ENCODE data around the gene DCT.

The DCT gene

DNA sequence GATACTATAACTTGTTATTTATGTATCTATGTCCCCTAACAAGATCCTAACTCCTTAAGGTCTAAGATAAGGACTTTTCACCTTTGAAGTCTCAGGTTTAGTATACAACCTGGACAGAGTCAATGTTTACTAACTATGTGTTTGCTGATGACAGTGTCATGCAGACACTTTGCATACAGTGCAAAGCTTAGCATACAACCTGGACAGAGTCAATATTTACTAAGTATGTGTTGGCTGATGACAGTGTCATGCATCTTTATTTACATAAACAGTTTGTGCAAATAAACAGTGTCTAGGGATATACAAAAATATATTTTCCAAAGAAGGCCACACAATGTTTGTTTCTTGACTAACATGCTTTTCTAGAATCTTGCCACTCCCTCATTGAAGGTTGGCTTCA is 34.7 kb downstream of the DCT start:
- no peak for DNase-seq

DNA sequence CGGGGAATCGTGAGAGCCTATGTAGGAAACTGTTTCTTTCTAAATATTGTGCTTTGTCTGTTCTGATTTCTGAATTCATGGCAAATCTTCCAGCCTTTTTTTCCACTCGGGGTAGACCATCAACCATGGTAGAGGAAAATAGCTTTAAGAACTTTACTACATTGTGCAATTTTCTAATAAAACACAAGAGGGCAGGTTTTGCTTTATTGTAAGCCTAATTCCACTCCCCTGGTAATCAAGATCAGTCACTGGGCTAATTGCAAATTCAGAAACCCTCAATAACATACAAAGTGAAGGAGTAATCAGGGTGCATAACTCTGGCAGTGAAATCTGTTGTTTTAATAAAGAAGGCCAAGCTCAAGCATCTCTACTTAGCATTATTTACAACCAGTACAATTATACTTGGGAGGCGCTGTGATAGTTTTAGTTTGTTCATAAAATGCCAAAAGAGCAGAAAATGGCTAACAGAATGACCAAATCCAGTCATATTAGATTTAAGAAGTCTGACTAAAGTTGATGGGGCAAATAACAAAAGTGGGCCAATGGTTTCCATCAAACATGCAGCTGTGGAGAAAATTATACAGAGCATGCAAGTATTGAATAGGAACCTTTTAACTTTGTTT is 43.8 kb downstream of the DCT start:
- peak in 1 of 2 donors; percentile 90 for DNase-seq

DNA sequence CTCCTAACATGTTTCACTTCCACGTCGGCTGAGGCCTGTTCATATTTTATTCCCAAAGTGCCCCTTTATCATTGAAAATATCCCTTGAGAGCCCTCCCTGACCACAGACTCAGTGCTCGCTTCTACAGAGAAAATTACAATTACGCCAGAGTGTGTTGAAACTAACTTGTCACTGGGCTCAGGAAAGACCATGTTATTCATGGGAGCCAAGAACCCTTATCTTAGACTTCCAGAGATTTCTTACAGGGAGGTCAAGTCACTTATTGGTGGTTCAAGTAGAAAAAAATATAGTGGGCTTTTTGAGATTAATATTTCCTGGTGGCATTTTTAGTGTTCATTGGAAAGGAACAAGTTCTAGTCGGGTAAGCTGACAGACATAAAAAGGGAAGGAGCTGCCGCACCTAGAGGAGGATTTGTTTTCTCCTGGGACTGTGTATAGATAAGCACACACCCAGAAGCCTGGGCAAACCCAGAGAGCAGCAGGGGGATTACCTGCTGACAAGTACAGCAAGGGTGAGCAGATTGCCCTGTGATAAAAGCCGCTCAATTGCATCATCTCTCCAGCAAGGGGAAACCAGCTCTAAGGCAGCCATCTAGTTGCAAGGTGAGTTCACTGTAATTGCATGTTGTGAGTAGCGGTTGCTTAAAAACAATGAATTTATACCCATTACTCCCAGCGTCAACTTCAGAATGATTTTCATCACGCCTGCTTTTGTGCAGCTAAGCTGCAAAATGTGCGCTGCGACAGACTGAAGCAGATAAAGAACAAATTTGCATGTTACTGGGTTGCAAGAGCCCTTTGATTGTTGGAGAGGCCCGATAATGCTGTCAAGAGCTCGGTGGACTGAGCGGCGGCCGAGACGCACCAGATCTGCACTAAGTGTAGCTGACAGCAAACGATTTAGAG is 46.2 kb downstream of the DCT start:
- no peak for DNase-seq

DNA sequence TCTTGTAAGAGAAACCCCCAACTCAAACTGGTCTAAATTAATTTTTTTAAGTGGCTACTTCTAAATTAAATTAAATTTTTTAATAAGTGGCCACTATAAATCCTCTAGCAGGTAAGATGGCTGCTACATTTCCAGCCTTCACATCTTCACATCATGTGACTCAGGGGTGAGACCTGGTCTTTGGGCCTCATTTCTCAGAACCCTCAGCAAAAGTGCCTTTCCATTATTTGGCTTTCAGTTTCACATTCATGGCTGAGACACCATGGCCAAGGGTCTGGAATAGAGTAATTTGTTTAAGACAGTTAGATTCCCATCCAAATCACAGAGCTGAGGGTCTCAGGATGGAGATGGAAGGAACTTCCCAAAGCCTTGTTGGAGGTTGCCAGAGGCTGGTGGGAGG is 47.5 kb downstream of the DCT start:
- no peak for DNase-seq

DNA sequence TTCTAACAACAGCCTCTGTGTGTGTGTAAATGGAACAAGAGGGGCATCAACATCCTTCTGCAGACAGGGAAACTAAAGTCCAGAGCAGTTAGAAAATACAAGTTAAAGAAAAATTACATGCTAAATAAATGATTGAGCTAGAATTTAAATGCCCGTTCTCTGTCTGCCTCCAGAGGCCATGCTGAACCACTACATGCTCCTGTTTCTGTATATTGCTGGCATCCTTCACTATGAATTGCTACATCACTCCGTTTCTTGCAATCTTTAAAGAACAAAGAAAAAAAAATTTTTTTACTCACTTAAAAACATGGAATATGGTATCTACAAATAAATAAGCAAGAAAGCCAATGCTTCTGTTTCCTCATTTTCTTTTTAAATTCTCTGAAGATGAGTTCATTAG is 47.9 kb downstream of the DCT start:
- DNase-seq, result no peak

DNA sequence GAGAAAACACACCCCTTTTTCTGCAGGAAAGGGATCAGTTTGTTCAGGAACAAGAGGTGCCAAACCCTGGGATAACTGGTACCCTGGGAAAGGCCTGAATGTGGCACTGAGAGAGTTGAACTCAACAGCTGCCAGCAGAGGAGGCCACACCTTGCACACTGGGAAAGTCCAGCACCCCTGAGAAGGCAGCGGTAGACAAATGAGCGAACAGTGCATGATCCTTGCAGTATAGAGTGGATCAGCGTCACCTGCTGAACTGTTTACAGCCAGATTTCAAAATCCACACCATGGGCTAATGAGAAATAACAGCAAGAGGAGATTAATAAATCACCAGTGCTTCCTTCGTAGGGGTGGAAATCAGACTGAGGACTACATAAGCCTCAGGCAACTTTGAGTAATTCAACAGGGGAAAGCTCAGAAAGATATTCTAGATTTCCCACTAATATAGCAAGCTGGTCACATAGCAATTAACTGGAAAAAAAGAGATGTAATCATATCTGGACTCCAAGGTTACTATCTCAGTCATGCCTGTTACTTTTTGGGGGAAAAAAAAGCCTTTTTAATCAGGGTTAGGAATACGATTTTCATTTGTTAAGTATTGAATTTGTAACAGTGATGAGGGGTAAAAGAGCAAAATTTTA is 52.0 kb downstream of the DCT start:
- DNase-seq, result no peak

DNA sequence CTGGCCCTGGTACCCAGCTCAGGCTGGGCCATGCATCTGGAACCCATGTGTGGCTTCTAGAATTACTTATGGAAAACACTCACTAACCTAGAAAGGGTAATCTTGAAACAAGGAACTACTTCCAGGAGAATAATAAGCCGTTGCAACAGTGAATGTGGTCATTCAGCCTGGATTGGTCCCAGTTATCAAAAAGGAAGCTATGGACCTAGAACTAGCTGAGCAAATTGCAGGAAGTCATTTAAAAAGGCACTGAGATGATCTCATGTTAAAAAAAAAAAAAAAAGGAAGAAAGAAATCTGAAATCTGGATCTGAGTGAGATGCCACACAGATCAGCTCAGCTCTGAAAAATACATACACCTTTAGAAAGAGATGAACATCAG is 59.6 kb downstream of the DCT start:
- no peak for DNase-seq

DNA sequence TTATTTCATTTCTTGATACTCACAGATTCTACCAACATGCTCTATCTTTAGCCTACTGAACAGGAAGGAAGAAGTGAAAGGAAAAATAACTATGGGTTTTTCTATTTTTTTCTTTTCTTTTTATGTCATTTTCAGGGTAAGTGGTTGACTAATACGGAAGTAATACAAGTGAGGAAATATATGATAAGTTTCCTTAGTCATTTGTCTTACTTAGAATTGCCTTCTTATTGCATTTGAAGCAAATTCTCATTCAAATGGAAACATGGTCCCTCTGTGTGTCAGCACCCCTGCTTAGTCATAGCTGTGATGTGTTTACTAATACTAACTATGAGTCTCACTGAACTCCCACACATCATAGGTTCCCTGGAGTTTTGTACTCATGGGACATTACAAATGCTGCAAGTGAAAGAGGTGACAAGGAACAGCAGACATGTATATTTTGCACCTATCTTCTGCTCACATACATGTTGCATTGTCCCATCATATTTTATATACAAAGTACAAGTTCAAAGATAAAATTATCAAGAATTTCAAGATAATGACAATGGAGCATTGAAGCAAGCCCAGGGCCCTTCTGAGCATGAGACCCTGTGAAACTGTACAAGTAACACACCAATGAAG is 60.1 kb downstream of the DCT start:
- DNase-seq, result no peak

DNA sequence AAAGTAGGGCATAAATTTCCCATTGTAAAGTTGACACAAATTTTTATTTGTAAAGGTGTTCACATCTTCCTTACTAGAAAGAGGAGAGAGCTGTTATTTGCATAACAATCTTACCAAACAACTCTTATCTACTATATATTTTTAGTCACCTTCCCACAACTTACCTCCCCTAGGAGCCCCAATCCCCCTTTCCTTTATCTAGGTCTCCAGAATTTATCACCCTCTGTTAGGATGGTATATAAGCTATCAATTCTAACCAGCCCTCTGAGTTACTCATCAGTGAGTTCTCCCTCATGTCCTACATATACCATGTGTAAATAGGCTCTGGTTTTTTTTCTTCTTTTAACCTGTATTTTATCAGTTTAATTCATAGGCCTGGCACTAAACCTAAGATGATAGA is 62.2 kb downstream of the DCT start:
- no peak for DNase-seq

DNA sequence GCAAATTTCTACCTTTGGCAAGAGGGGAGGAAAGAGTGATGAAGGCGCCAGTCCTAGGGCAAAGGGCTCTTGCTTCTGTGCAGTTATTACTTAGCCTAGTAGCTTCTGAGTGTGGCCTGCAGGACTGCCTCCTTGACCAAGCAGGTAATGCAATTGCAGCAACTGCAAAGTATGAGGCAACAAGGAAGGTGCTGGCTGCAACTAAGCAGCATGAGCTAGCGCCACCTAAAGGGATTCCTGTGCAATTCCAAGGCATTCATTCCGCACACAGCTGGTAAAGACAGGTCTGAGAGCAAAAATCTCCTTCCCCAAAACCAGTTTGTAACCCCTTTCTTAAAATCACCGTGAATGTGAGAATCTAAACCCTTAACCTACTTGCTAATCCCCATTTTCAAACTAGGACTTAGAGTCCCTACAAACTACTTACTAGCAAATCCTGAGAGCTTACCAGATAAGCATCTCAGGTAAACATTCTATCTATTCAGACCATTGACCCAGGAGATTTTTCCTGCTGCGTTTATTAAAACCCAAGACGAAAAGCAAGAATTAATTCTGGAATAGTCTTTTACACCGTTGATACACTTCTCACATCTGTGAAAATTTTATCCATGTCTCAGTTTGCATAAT is 62.9 kb downstream of the DCT start:
- DNase-seq, result no peak

DNA sequence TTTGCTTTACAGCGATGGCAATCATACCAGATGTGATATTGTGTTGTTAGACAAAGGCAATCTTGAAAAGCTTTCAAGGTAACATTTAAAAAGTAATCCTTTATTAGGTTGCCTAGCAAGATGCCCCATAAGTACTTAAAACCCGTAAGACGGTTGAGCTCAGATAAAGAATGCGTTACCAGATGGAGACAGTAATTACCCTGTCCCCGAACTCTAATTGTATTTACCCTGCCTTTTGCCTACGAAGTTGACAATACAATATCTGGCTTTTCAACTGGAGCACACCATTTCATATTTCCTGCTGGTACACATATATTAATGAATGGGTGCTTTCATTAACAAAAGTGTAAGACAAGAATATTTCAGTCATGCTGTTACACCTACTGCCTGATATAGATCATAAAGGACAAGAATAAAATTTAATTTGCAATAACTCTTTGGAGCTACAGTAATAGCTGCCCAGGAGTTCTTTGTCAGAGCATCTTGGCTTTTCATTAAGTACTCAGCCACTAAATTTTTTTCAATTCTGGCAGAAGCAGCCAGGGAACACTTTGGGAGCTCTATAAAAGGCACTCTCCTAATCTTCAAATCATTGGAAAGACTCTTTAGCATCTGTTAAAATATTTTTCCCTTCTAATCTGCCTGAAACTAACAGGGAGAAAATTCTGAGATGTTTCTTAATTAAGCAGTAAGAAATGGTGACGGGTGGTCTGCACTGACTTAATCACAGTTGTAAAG is 63.8 kb downstream of the DCT start:
- no peak for DNase-seq

DNA sequence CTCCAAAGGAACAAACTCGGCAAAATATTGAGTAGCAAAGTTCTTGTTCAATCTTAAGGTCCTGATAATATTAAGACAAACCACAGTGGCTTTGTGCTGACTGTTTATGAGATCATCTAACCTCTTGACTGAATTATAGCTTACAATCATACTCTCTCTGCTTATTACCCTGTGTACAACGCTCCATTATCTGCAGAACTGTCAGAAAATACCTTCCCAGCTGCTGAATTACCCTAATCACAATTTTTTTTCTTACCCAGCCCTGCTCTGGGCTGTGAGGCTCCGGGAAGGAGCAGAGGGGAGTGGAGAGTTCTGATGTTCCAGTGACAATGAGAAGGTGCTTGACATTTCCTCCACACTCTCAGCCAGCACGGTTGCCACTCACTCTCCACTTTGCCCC is 64.8 kb downstream of the DCT start:
- no peak for DNase-seq

DNA sequence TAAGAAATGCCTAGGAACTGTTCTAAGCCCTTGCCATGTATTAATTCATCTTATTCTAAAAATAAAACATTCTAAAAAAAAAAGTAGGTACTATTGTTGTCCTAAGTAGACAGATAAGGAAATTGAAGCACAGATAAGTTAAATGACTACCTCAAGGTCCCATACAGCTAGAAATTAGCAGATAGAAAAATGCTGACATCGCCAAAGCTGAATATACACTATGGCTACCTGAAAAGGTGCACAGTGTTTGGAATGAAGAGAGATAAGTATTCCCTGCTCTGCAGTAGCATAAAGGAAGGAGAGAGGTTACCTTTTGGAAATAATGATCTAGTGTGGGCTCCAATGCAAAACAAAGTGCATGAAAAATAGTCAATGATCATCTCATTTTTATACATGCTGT is 65.3 kb downstream of the DCT start:
- no peak for DNase-seq

DNA sequence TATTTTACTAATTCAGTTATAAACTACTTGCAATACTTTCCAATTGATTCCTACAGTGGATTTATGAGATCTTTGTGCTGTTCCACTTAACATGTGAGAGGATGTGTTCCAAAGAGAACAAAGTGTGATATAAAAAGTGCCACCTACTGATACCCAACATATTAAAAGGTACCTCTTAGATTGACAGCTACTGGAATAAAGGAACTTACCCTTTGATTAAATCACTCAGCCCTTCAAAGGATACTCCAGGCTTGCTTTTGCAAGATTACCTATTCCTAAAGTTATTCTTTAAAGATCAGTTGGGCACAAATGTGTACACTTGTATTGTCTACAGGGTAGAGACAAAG is 65.9 kb downstream of the DCT start:
- DNase-seq, result no peak

DNA sequence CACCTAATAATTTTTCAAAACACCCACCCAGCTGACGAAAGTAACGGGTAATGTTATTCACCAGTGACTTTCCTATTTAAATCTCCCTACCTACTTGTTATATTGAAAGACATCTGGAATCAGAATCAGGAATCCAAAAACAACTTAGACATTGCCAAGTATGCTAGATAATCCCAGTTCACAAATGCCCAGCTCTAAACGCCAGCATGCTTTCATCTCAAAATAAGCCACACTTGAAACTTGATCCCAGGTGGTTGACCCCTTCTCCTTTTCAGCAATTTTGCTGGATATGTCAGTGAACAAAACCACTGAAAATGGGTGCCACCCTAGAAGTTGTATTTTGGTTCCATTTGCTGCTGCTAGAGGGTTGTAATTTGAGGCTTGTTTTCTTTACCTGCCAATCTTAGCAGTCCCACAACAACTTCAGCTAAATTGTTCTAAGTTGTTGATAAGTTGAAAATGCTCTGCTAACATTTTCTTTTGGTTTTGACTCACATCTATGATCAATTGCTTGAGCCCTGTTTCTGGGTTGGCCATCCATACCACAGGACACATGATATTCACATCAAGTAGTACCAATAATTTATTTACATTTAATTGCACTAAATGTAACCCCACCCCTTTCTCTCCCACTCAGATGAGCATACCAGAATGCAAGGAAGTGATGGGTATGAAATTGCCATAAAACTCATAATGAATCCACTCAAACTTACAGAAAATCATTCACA is 66.4 kb downstream of the DCT start:
- no peak for DNase-seq

DNA sequence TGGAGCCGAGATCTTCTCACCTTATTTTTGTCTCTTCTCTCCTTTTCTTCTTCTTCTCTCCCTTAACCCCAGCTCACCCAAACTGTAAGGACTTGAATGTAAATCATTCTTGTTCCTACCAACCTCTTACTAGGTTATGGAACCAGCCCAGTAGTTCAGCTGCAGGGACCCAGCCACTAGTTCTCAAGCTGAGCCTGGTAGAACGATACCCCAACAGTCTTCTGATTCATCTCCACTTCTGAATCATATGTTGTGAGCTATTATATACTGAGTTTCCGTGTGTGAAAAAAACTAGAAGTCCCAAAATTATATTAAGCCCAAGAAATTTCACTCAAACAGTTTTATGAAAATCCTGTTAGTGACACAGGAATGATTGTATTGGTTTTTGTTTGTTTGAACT is 67.7 kb downstream of the DCT start:
- no peak for DNase-seq

DNA sequence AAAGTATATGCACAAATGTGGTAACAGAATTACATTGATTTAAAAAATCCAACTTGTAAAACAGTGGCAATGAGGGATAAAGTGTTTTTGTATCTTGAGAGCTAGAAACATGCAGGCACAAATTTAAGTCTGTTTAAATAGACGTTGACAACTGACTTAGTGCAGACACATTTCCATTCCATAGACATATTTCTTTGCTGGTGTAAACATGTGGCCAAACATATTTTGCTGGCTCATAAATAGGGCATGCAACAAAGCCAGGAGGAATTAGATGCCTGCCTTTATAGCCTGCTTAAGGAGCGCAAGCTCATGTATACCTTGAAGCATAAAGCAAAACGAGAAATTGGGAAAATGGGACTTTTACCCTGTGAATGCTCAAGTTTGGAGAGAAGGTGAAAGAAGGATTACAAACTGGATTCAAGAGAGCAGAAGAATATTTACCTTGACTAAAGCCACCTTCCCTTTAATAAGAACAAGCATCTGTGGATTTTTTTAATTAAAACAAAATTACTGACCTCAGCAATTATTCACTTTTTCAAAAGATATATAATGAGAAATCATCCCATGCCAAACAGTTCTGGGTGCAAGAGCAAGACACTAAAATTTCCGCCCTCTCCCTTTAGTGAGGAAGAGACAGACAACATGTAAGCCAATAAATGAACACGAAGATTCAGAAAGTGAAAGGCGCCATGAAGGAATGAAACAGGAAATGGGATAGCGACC is 71.0 kb downstream of the DCT start:
- DNase-seq, result no peak

DNA sequence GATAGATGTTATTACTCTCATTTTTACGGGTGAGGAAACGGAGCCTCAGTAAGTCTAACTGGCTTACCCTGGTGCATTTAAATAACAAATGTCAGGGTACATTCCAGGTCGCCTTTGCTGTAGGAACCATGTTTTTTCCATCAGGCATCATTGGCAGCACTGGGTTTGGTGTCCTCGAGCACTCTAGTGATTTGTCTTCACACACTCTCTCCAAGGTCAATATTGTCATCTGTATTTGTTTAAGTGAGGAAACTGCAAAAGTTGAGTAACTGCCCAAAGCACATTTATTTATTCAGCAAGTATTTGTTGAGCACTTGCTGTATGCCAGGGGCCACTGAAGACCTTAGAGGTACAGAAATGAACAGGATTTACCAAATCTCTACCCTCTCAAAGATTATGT is 78.6 kb downstream of the DCT start:
- no peak for DNase-seq

DNA sequence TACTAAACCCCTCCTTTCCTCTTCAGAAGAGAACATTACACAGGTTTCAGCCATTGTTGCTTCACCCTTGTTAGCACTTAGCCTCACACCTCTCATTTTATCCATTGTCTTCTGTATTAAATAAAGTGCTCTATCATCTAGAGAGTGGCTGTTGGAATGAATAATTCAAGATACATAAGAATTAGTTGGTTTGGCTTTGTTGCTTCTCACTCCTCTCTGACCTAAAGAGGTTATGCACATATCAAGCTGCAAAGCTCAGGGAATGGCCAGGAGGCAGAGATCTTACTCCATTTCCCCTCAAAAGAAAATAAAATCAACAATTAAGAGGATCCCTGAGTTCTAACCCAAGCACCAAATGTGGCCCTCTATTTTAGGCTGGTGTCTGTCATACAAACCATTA is 79.7 kb downstream of the DCT start:
- no peak for DNase-seq

DNA sequence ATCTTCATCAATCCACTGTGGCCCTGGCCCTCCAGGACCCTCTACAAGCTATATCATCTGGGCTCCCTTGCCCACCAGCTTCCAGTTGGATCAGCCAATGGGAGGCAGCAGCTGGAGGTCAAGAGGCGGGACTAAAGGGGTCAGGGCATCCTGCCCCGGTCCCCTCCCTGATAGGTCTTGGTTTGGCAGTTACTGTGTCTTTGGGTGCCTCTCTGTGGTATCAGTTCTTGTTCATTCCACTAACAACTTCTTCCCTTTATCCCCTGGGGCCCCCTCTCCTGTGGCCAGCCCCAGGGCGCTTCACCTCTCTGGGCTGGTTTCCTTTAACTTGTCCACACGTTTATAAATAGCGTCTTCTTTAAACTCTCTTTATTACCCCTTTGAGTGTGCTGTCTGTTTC is 83.6 kb downstream of the DCT start:
- no peak for DNase-seq

DNA sequence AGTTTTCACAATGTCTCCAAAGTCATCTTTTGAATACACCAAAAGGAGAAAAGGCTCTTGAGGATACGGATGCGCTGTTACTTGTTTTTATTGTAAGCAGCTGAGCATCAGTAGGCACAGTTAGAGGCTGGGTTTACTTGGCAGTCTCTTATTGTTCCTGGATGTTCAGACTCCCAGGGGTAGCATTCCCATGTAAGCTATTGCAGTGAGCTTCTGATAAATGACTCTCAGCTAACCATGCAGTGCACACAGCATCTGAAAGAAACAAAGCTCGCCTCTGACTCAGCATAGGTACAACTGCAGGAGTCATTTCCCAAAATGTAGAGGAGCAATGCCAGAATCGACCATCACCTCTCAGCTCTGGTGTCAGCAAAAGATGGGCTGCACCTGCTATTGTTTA is 84.8 kb downstream of the DCT start:
- no peak for DNase-seq

Data from hippocampal formation (tissue), 2 donors.